Skin epidermis (tissue), 12 donors: Measurements from ENCODE around the gene DET1.
"Not testable (repeated sequence)": the region's sequence is repeated elsewhere in the genome, so short reads cannot be mapped to it uniquely, and the experiment has no call there.

Experiments
- H3K27ac ChIP-seq, 21 experiments: fragments of 200-600 bp; sonication (generic) in 11 of 21; one replicate each; pipeline ENCODE4 v1.5.0; 2020; ENCODE audit warnings: mild to moderate bottlenecking in 3 of 21, inconsistent platforms in 2 of 21, moderate library complexity in 2 of 21
- H3K4me3 ChIP-seq, 7 experiments: fragments of 200-600 bp; sonication (generic) in 2 of 7; one replicate each; pipeline ENCODE4 v1.5.0; 2020; ENCODE audit warnings: inconsistent platforms in 2 of 7, mild to moderate bottlenecking in 2 of 7, moderate library complexity in 1 of 7

The DET1 gene

GRCh38 chr15:88546248-88547129 lies at the start of gene DET1:
DET1 (minus strand) TSS chr15:88546681; CDS start chr15:88531705, 14,976 bp downstream.
- Histone ChIP-seq H3K4me3 (peak within 1 kb of the TSS; percentile 44 to 68 (median 57)), H3K27ac (peak within 1 kb of the TSS in 20 of 21 experiments; percentile 70 to 93 (median 86))

GRCh38 chr15:88591384-88591783 lies 44.9 kb upstream of the DET1 start:
- Histone ChIP-seq H3K27ac (no peak overlapping the region), H3K4me3 (no peak overlapping the region)

GRCh38 chr15:88590759-88591158 lies 44.3 kb upstream of the DET1 start:
- H3K27ac ChIP-seq: no peak overlapping the region
- no peak overlapping the region for H3K4me3 ChIP-seq

- H3K4me3 ChIP-seq: no peak overlapping the region
- H3K27ac ChIP-seq: no peak overlapping the region
These were observed 40.1 kb upstream of the DET1 start for GRCh38 chr15:88586401-88587162.

- no peak overlapping the region for H3K4me3 ChIP-seq
- no peak overlapping the region for H3K27ac ChIP-seq
These were observed 34.1 kb upstream of the DET1 start for GRCh38 chr15:88580532-88580931.

GRCh38 chr15:88579322-88579721 lies 32.8 kb upstream of the DET1 start:
- no peak overlapping the region for H3K4me3 ChIP-seq
- no peak overlapping the region for H3K27ac ChIP-seq

GRCh38 chr15:88574655-88575054 lies 28.2 kb upstream of the DET1 start:
- Histone ChIP-seq H3K4me3 (no peak overlapping the region), H3K27ac (no peak overlapping the region)

- Histone ChIP-seq H3K4me3 (no peak overlapping the region), H3K27ac (no peak overlapping the region)
These were observed 27.6 kb upstream of the DET1 start for GRCh38 chr15:88574077-88574476.

GRCh38 chr15:88571852-88572259 lies 25.4 kb upstream of the DET1 start:
- H3K4me3 ChIP-seq: no peak overlapping the region

GRCh38 chr15:88571153-88571851 lies 24.8 kb upstream of the DET1 start:
- Histone ChIP-seq H3K4me3 (no peak overlapping the region), H3K27ac (no peak overlapping the region)

More at GRCh38 chr15:88571852-88572259, 25.4 kb upstream of the DET1 start:
- no peak overlapping the region for H3K27ac ChIP-seq

GRCh38 chr15:88568589-88568988 lies 22.1 kb upstream of the DET1 start:
- H3K27ac ChIP-seq: no peak overlapping the region
- H3K4me3 ChIP-seq: no peak overlapping the region

GRCh38 chr15:88564741-88565140 lies 18.3 kb upstream of the DET1 start:
- H3K4me3 ChIP-seq: no peak overlapping the region
- H3K27ac ChIP-seq: no peak overlapping the region

GRCh38 chr15:88563638-88564037 lies 17.2 kb upstream of the DET1 start:
- Histone ChIP-seq H3K27ac (no peak overlapping the region), H3K4me3 (no peak overlapping the region)

GRCh38 chr15:88559565-88559964 lies 13.1 kb upstream of the DET1 start:
- H3K4me3 ChIP-seq, H3K27ac ChIP-seq: not testable (repeated sequence)

- H3K27ac ChIP-seq, H3K4me3 ChIP-seq: not testable (repeated sequence)
These were observed 11.5 kb upstream of the DET1 start for GRCh38 chr15:88558026-88558425.

- H3K4me3 ChIP-seq, H3K27ac ChIP-seq: not testable (repeated sequence)
These were observed 1.5 kb upstream of the DET1 start for GRCh38 chr15:88548009-88548408.

GRCh38 chr15:88545578-88546247 lies 768 bp downstream of the DET1 start:
- H3K4me3 ChIP-seq: peak overlapping the region; percentile 44 to 68 (median 57)
- H3K27ac ChIP-seq: peak overlapping the region in 20 of 21 experiments; percentile 70 to 93 (median 86)

- H3K27ac ChIP-seq: no peak overlapping the region
- no peak overlapping the region for H3K4me3 ChIP-seq
These were observed 3.3 kb downstream of the DET1 start for GRCh38 chr15:88543065-88543776.

GRCh38 chr15:88542342-88542733 lies 4.1 kb downstream of the DET1 start:
- no peak overlapping the region for H3K27ac ChIP-seq
- H3K4me3 ChIP-seq: no peak overlapping the region
